ENCODE measurements around the gene CEP44.
A peak's percentile ranks its signal among the peaks of the same experiment; 100 is the strongest.
"Not testable (repeated sequence)": the region's sequence is repeated elsewhere in the genome, so short reads cannot be mapped to it uniquely, and the experiment has no call there.

CEP44 gene

DNA sequence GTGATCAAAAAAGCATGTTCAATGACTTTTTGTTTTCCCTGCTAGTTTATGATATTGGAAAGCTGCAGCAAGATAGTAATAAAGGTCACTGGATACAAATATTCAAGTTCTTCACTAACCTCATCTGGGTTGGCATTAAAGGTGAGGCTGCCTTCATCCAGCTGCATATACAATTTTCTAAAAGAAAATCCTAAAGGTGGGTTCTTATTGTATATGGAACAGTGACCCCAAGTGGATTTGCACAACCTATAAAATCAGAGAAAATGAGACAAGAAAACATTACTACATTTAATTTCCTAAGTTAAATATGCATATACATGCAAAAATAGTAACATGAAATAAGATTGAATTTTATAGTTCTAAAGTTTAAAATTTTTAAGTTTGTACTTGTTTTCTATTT, 24.1 kb upstream of the CEP44 start:
- Histone ChIP-seq H3K9ac (ENCODE audit: low read length) (no peak overlapping the region), H3K9me3 (ENCODE audit: low read length) (no peaks in the 10 kb centered on the region), H3K4me1 (ENCODE audit: insufficient read depth, low read length) (peaks cover 36% of the 10 kb centered on the region), H3K4me3 (ENCODE audit: low read depth in 1 of 2, low read length in 2 of 2) (no peak overlapping the region), H3K27me3 (ENCODE audit: control insufficient read depth in 1 of 2, insufficient read depth in 2 of 2, low read length in 2 of 2) (no peaks in the 10 kb centered on the region), H3K27ac (ENCODE audit: low read depth, low read length) (no peak overlapping the region), H3K36me3 (ENCODE audit: insufficient read depth, low read length) (peaks cover 4% of the 10 kb centered on the region)

DNA sequence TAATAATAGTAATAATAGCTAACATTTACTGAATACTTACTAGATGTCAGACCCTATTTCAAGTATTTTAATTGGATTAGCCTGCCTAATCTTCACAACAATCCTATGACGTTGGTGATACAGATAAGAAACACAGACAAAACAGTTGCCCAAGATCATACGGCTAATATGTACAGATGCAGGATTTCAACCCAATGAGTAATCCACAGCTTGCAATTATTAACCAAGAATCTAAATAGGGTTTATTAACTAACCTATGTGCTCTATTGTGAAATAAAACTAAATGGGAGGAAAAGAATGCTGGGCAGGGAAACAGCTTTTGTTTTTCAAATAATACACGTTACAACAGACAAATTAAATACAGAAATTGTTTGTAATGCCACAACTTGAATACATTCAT, 23.6 kb upstream of the CEP44 start:
- Histone ChIP-seq H3K36me3 (ENCODE audit: insufficient read depth, low read length) (peaks cover 4% of the 10 kb centered on the region), H3K27ac (ENCODE audit: low read depth, low read length) (peak overlapping the region; percentile 24), H3K9me3 (ENCODE audit: low read length) (no peaks in the 10 kb centered on the region), H3K4me3 (ENCODE audit: low read depth in 1 of 2, low read length in 2 of 2) (peak overlapping the region in 1 of 2 donors; percentile 37), H3K9ac (ENCODE audit: low read length) (no peak overlapping the region), H3K4me1 (ENCODE audit: insufficient read depth, low read length) (peaks cover 41% of the 10 kb centered on the region), H3K27me3 (ENCODE audit: control insufficient read depth in 1 of 2, insufficient read depth in 2 of 2, low read length in 2 of 2) (no peaks in the 10 kb centered on the region)

DNA sequence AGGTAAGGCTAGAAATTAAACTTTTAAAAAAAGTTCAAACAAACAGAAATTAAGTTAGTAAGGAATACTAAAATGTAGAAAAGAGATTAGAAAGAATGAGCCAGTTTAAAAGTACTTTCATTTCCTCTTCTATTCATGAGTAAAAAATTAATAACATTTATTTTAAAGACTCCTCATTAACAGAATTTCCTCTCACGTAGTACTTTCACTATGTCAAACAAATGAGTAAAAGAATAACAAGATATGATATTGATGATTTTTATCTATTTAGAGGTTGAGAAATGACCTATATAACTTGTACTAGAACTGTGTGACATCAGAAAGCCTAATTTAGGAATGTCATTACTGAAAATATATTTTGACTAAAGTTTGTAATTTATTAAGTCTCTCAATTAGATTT, 22.3 kb upstream of the CEP44 start:
- not testable (repeated sequence) for H3K4me3 ChIP-seq (ENCODE audit: low read depth in 1 of 2, low read length in 2 of 2); H3K9ac ChIP-seq (ENCODE audit: low read length); H3K27ac ChIP-seq (ENCODE audit: low read depth, low read length); H3K9me3 ChIP-seq (ENCODE audit: low read length); H3K36me3 ChIP-seq (ENCODE audit: insufficient read depth, low read length); H3K27me3 ChIP-seq (ENCODE audit: control insufficient read depth in 1 of 2, insufficient read depth in 2 of 2, low read length in 2 of 2)
- H3K4me1 ChIP-seq (ENCODE audit: insufficient read depth, low read length): peaks cover 44% of the 10 kb centered on the region

- peaks cover 4% of the 10 kb centered on the region for H3K36me3 ChIP-seq (ENCODE audit: insufficient read depth, low read length)
- no peaks in the 10 kb centered on the region for H3K27me3 ChIP-seq (ENCODE audit: control insufficient read depth in 1 of 2, insufficient read depth in 2 of 2, low read length in 2 of 2)
- H3K9me3 ChIP-seq (ENCODE audit: low read length): no peaks in the 10 kb centered on the region
- no peak overlapping the region for H3K4me3 ChIP-seq (ENCODE audit: low read depth in 1 of 2, low read length in 2 of 2)
- peaks cover 43% of the 10 kb centered on the region for H3K4me1 ChIP-seq (ENCODE audit: insufficient read depth, low read length)
- no peak overlapping the region for H3K9ac ChIP-seq (ENCODE audit: low read length)
- H3K27ac ChIP-seq (ENCODE audit: low read depth, low read length): no peak overlapping the region
These were observed 20.9 kb upstream of the CEP44 start for GRCh38 chr4:174262624-174263444.

GRCh38 chr4:174263445-174263736, 20.3 kb upstream of the CEP44 start:
- Histone ChIP-seq H3K9me3 (ENCODE audit: low read length) (no peaks in the 10 kb centered on the region), H3K4me1 (ENCODE audit: insufficient read depth, low read length) (peaks cover 43% of the 10 kb centered on the region), H3K9ac (ENCODE audit: low read length) (no peak overlapping the region), H3K27me3 (ENCODE audit: control insufficient read depth in 1 of 2, insufficient read depth in 2 of 2, low read length in 2 of 2) (no peaks in the 10 kb centered on the region), H3K27ac (ENCODE audit: low read depth, low read length) (no peak overlapping the region), H3K36me3 (ENCODE audit: insufficient read depth, low read length) (peaks cover 4% of the 10 kb centered on the region), H3K4me3 (ENCODE audit: low read depth in 1 of 2, low read length in 2 of 2) (no peak overlapping the region)

DNA sequence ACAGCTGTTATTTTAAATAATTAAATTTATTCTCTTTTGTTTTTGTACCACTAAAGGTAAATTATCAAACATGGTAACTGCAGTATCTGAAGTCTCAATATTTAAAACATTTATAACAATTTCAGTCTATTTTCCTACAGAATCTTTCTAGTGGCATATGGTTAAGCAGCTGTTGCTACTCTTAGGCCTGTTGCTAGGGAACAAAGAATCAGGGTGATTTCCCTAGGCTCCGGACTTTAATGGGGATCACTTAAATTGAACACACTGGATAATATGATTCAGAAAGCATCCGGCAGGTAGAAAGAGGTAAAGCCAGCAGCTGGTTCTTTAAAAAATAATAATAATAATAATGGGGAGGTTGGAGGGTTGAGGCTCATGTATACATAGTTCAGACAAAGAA, 17.8 kb upstream of the CEP44 start:
- no peaks in the 10 kb centered on the region for H3K27me3 ChIP-seq (ENCODE audit: control insufficient read depth in 1 of 2, insufficient read depth in 2 of 2, low read length in 2 of 2)
- no peak overlapping the region for H3K27ac ChIP-seq (ENCODE audit: low read depth, low read length)
- no peaks in the 10 kb centered on the region for H3K36me3 ChIP-seq (ENCODE audit: insufficient read depth, low read length)
- no peak overlapping the region for H3K4me3 ChIP-seq (ENCODE audit: low read depth in 1 of 2, low read length in 2 of 2)
- peaks cover 26% of the 10 kb centered on the region for H3K4me1 ChIP-seq (ENCODE audit: insufficient read depth, low read length)
- no peak overlapping the region for H3K9ac ChIP-seq (ENCODE audit: low read length)
- no peaks in the 10 kb centered on the region for H3K9me3 ChIP-seq (ENCODE audit: low read length)

GRCh38 chr4:174266416-174266815, 17.3 kb upstream of the CEP44 start:
- Histone ChIP-seq H3K9me3 (ENCODE audit: low read length) (no peaks in the 10 kb centered on the region), H3K4me1 (ENCODE audit: insufficient read depth, low read length) (peaks cover 26% of the 10 kb centered on the region), H3K27ac (ENCODE audit: low read depth, low read length) (no peak overlapping the region), H3K36me3 (ENCODE audit: insufficient read depth, low read length) (no peaks in the 10 kb centered on the region), H3K9ac (ENCODE audit: low read length) (no peak overlapping the region), H3K4me3 (ENCODE audit: low read depth in 1 of 2, low read length in 2 of 2) (no peak overlapping the region), H3K27me3 (ENCODE audit: control insufficient read depth in 1 of 2, insufficient read depth in 2 of 2, low read length in 2 of 2) (no peaks in the 10 kb centered on the region)

DNA sequence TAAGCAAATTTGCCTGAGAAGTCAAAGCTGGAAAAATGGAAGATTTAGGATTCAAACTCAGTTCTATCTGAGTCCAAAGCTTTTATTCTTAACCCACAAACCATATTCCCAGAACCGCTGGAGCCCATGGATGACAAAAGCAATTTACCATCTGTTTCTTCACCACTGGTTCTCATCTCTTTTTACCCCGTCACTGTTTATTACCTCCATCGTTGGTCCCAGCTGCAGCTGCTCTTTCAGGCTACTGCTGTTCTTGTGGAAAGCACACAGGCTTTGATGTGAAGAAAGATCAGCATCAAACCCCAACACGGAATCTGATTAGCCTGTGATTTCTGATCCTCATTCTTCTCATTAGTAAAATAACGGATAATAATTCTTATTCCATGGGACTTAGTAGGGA, 9.8 kb upstream of the CEP44 start:
- Histone ChIP-seq H3K27ac (ENCODE audit: low read depth, low read length) (no peak overlapping the region), H3K9ac (ENCODE audit: low read length) (no peak overlapping the region), H3K36me3 (ENCODE audit: insufficient read depth, low read length) (no peaks in the 10 kb centered on the region), H3K4me1 (ENCODE audit: insufficient read depth, low read length) (peaks cover 13% of the 10 kb centered on the region), H3K4me3 (ENCODE audit: low read depth in 1 of 2, low read length in 2 of 2) (no peak overlapping the region), H3K27me3 (ENCODE audit: control insufficient read depth in 1 of 2, insufficient read depth in 2 of 2, low read length in 2 of 2) (no peaks in the 10 kb centered on the region), H3K9me3 (ENCODE audit: low read length) (no peaks in the 10 kb centered on the region)

GRCh38 chr4:174274436-174274835, 9.3 kb upstream of the CEP44 start:
- Histone ChIP-seq H3K27ac (ENCODE audit: low read depth, low read length) (no peak overlapping the region), H3K4me1 (ENCODE audit: insufficient read depth, low read length) (peaks cover 13% of the 10 kb centered on the region), H3K36me3 (ENCODE audit: insufficient read depth, low read length) (no peaks in the 10 kb centered on the region)

GRCh38 chr4:174275101-174275500, 8.6 kb upstream of the CEP44 start:
- H3K27ac ChIP-seq (ENCODE audit: low read depth, low read length): no peak overlapping the region
- H3K27me3 ChIP-seq (ENCODE audit: control insufficient read depth in 1 of 2, insufficient read depth in 2 of 2, low read length in 2 of 2): no peaks in the 10 kb centered on the region
- H3K9ac ChIP-seq (ENCODE audit: low read length): no peak overlapping the region
- H3K4me3 ChIP-seq (ENCODE audit: low read depth in 1 of 2, low read length in 2 of 2): no peak overlapping the region
- H3K4me1 ChIP-seq (ENCODE audit: insufficient read depth, low read length): peaks cover 14% of the 10 kb centered on the region
- no peaks in the 10 kb centered on the region for H3K9me3 ChIP-seq (ENCODE audit: low read length)
- peaks cover 2% of the 10 kb centered on the region for H3K36me3 ChIP-seq (ENCODE audit: insufficient read depth, low read length)

More at GRCh38 chr4:174274436-174274835, 9.3 kb upstream of the CEP44 start:
- Histone ChIP-seq H3K9me3 (ENCODE audit: low read length) (no peaks in the 10 kb centered on the region), H3K9ac (ENCODE audit: low read length) (no peak overlapping the region), H3K27me3 (ENCODE audit: control insufficient read depth in 1 of 2, insufficient read depth in 2 of 2, low read length in 2 of 2) (no peaks in the 10 kb centered on the region), H3K4me3 (ENCODE audit: low read depth in 1 of 2, low read length in 2 of 2) (no peak overlapping the region)

- peaks cover 24% of the 10 kb centered on the region for H3K4me1 ChIP-seq (ENCODE audit: insufficient read depth, low read length)
- no peak overlapping the region for H3K9ac ChIP-seq (ENCODE audit: low read length)
- no peaks in the 10 kb centered on the region for H3K27me3 ChIP-seq (ENCODE audit: control insufficient read depth in 1 of 2, insufficient read depth in 2 of 2, low read length in 2 of 2)
- H3K9me3 ChIP-seq (ENCODE audit: low read length): no peaks in the 10 kb centered on the region
- no peak overlapping the region for H3K27ac ChIP-seq (ENCODE audit: low read depth, low read length)
- peaks cover 7% of the 10 kb centered on the region for H3K36me3 ChIP-seq (ENCODE audit: insufficient read depth, low read length)
- H3K4me3 ChIP-seq (ENCODE audit: low read depth in 1 of 2, low read length in 2 of 2): no peak overlapping the region
These were observed 6.3 kb upstream of the CEP44 start for GRCh38 chr4:174277433-174277832.

GRCh38 chr4:174278467-174278866, 5.2 kb upstream of the CEP44 start:
- H3K27me3 ChIP-seq (ENCODE audit: control insufficient read depth in 1 of 2, insufficient read depth in 2 of 2, low read length in 2 of 2): no peaks in the 10 kb centered on the region
- H3K36me3 ChIP-seq (ENCODE audit: insufficient read depth, low read length): peaks cover 7% of the 10 kb centered on the region
- H3K9me3 ChIP-seq (ENCODE audit: low read length): no peaks in the 10 kb centered on the region
- no peak overlapping the region for H3K4me3 ChIP-seq (ENCODE audit: low read depth in 1 of 2, low read length in 2 of 2)
- H3K9ac ChIP-seq (ENCODE audit: low read length): no peak overlapping the region
- peaks cover 24% of the 10 kb centered on the region for H3K4me1 ChIP-seq (ENCODE audit: insufficient read depth, low read length)
- no peak overlapping the region for H3K27ac ChIP-seq (ENCODE audit: low read depth, low read length)
